Measurements from ENCODE around the gene CPNE1. TPM values are rescaled to one million over a fixed set of nuclear protein-coding genes. Genes with fewer than 3 reads are reported as not detected.

CPNE1 gene
- total RNA-seq, 4 donors from 2014 or later, result 37.3 to 60.7 (median 50.1) TPM

- no peak for TF ChIP-seq POLR2A (IDR thresholded peaks at IDR 0.05)
- no peak for TF ChIP-seq CTCF (IDR thresholded peaks at IDR 0.05 in 4 of 5, conservative IDR thresholded peaks at IDR 0.05 in 1 of 5)
- no peaks in the 10 kb centered on the region for H3K9me3 ChIP-seq
- intact Hi-C loops (cut with DNase I; ENCODE audit: low total_unique reads) (no loop called here), in situ Hi-C loops (cut with MboI; ENCODE audit: low sequenced_read_pairs in 4 of 4) (no loop called here)
- peaks cover 6 to 10% of the 10 kb centered on the region in 2 donors for H3K4me1 ChIP-seq
- ATAC-seq, result no peak
- peaks cover 4 to 12% (median 11%) of the 10 kb centered on the region in 3 donors for H3K27me3 ChIP-seq
- no peak overlapping the region for H3K4me3 ChIP-seq
- no peak overlapping the region for H3K27ac ChIP-seq
- no peaks in the 10 kb centered on the region for H3K36me3 ChIP-seq
- DNase-seq, result no peak
Observed at GRCh38 chr20:35597186-35597585, 67.5 kb downstream of the CPNE1 start.

DNA sequence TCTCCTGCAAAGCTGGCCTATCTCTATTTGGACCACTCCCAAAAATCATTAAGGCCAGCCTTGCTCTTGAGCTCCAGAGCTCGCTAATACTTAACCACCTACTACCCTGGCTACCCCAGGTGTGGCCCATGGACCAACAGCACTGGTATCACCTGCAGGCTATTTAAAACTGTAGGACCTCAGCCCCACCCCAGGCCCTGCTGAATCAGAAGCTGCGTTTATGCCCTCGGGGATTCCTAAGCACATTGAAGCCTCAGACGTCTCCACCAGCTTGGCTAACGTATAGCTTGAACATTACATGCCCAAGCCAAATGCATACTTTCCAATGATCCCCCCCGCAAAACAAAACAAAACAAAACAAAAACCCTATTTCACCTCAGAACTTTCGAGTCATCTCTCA is 68.8 kb downstream of the CPNE1 start:
- no peak overlapping the region for H3K4me3 ChIP-seq
- no peaks in the 10 kb centered on the region for H3K36me3 ChIP-seq
- peaks cover 4 to 10% (median 8%) of the 10 kb centered on the region in 3 donors for H3K27me3 ChIP-seq
- no peak overlapping the region for H3K27ac ChIP-seq
- TF ChIP-seq POLR2A (IDR thresholded peaks at IDR 0.05), result no peak
- TF ChIP-seq CTCF (IDR thresholded peaks at IDR 0.05 in 4 of 5, conservative IDR thresholded peaks at IDR 0.05 in 1 of 5), result no peak
- ATAC-seq (no peak), DNase-seq (no peak)
- in situ Hi-C loops (cut with MboI; ENCODE audit: low sequenced_read_pairs in 4 of 4) (no loop called here), intact Hi-C loops (cut with DNase I; ENCODE audit: low total_unique reads) (no loop called here)
- H3K9me3 ChIP-seq, result no peaks in the 10 kb centered on the region
- H3K4me1 ChIP-seq, result peaks cover 3 to 4% of the 10 kb centered on the region in 2 donors

GRCh38 chr20:35595456-35595855 is 69.2 kb downstream of the CPNE1 start:
- H3K27ac ChIP-seq, result no peak overlapping the region
- H3K36me3 ChIP-seq, result no peaks in the 10 kb centered on the region
- ATAC-seq, result no peak
- peaks cover 0 to 6% (median 3%) of the 10 kb centered on the region in 3 donors for H3K27me3 ChIP-seq
- no peak for DNase-seq
- intact Hi-C loops (cut with DNase I; ENCODE audit: low total_unique reads), result no loop called here
- no peak for TF ChIP-seq CTCF (IDR thresholded peaks at IDR 0.05 in 4 of 5, conservative IDR thresholded peaks at IDR 0.05 in 1 of 5)
- H3K4me1 ChIP-seq, result no peaks in the 10 kb centered on the region
- H3K9me3 ChIP-seq, result no peaks in the 10 kb centered on the region
- in situ Hi-C loops (cut with MboI; ENCODE audit: low sequenced_read_pairs in 4 of 4), result no loop called here
- H3K4me3 ChIP-seq, result no peak overlapping the region

GRCh38 chr20:35592339-35592974 is 72.2 kb downstream of the CPNE1 start:
- Histone ChIP-seq H3K36me3 (no peaks in the 10 kb centered on the region), H3K4me3 (no peak overlapping the region), H3K9me3 (no peaks in the 10 kb centered on the region), H3K4me1 (no peaks in the 10 kb centered on the region), H3K27me3 (no peaks in the 10 kb centered on the region), H3K27ac (no peak overlapping the region)
- in situ Hi-C loops (cut with MboI; ENCODE audit: low sequenced_read_pairs in 4 of 4), result no loop called here
- DNase-seq, result no peak
- ATAC-seq, result no peak
- TF ChIP-seq CTCF (IDR thresholded peaks at IDR 0.05 in 4 of 5, conservative IDR thresholded peaks at IDR 0.05 in 1 of 5), result no peak
- TF ChIP-seq POLR2A (IDR thresholded peaks at IDR 0.05), result no peak
- intact Hi-C loops (cut with DNase I; ENCODE audit: low total_unique reads), result no loop called here

- no peak for DNase-seq
- H3K4me1 ChIP-seq, result no peaks in the 10 kb centered on the region
- TF ChIP-seq POLR2A (IDR thresholded peaks at IDR 0.05) (no peak), CTCF (IDR thresholded peaks at IDR 0.05 in 4 of 5, conservative IDR thresholded peaks at IDR 0.05 in 1 of 5) (no peak)
- ATAC-seq, result no peak
- no peak overlapping the region for H3K4me3 ChIP-seq
- no peaks in the 10 kb centered on the region for H3K27me3 ChIP-seq
- in situ Hi-C loops (cut with MboI; ENCODE audit: low sequenced_read_pairs in 4 of 4), result no loop called here
- intact Hi-C loops (cut with DNase I; ENCODE audit: low total_unique reads), result no loop called here
- H3K36me3 ChIP-seq, result no peaks in the 10 kb centered on the region
- H3K9me3 ChIP-seq, result no peaks in the 10 kb centered on the region
- H3K27ac ChIP-seq, result no peak overlapping the region
Observed at GRCh38 chr20:35588397-35588796, 76.3 kb downstream of the CPNE1 start.
